ENCODE measurements around the gene LAMP1. TPM values are rescaled to one million over a fixed set of nuclear protein-coding genes. Genes with fewer than 3 reads are reported as not detected.
"Not testable (repeated sequence)": the region's sequence is repeated elsewhere in the genome, so short reads cannot be mapped to it uniquely, and the experiment has no call there.

The LAMP1 gene
- total RNA-seq, 2 experiments from 2014 or later = 12.2 to 24.6 TPM

DNA sequence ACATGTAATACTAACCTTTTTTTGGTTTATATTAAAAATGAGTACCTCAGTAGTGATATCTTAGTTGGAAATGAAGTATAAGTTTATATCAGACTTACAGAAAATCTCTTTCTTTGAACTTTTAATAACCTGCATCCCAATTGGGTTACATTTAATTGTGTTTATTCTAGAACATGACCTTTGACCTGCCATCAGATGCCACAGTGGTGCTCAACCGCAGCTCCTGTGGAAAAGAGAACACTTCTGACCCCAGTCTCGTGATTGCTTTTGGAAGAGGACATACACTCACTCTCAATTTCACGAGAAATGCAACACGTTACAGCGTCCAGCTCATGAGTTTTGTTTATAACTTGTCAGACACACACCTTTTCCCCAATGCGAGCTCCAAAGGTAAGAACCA, 12.4 kb downstream of the LAMP1 start:
- no peak for TF ChIP-seq EZH2phosphoT487 (IDR thresholded peaks at IDR 0.05; ENCODE audit: borderline replicate concordance, low read depth, low read length)
- H2AFZ ChIP-seq (ENCODE audit: low read length) = no peak overlapping the region
- no peak overlapping the region for H3K27ac ChIP-seq (ENCODE audit: low read depth, low read length, poor library complexity, severe bottlenecking)
- no peaks in the 10 kb centered on the region for H3K4me1 ChIP-seq (ENCODE audit: insufficient read depth, low read length, poor library complexity, severe bottlenecking)
- no peak for DNase-seq (ENCODE audit: low spot score)
- H3K9me3 ChIP-seq (ENCODE audit: low read length) = no peaks in the 10 kb centered on the region
- H4K20me1 ChIP-seq (ENCODE audit: insufficient read depth, low read length) = no peaks in the 10 kb centered on the region
- H3K79me2 ChIP-seq (ENCODE audit: insufficient read depth, low read depth, low read length) = no peaks in the 10 kb centered on the region
- CTCF ChIA-PET (ENCODE audit: unreplicated experiment) = no interaction called here
- H3K9me2 ChIP-seq (ENCODE audit: insufficient read depth, low read length) = no peaks in the 10 kb centered on the region
- no peak overlapping the region for H3K4me3 ChIP-seq (ENCODE audit: low read depth, low read length, poor library complexity, severe bottlenecking)
- no TSS peak for BruUV-seq (replicated peaks)
- POLR2A ChIA-PET = no interaction called here
- H3K4me2 ChIP-seq (ENCODE audit: low read length) = no peak overlapping the region
- peaks cover 17% of the 10 kb centered on the region for H3K36me3 ChIP-seq (ENCODE audit: insufficient read depth, low read length)
- intact Hi-C loops (cut with micrococcal nuclease; ENCODE audit: unreplicated experiment) = no loop called here

- BruUV-seq (replicated peaks); intact Hi-C loops (cut with micrococcal nuclease; ENCODE audit: unreplicated experiment); H3K4me1 ChIP-seq (ENCODE audit: insufficient read depth, low read length, poor library complexity, severe bottlenecking); CTCF ChIA-PET (ENCODE audit: unreplicated experiment); H3K4me2 ChIP-seq (ENCODE audit: low read length); H4K20me1 ChIP-seq (ENCODE audit: insufficient read depth, low read length); H3K4me3 ChIP-seq (ENCODE audit: low read depth, low read length, poor library complexity, severe bottlenecking); H2AFZ ChIP-seq (ENCODE audit: low read length); H3K79me2 ChIP-seq (ENCODE audit: insufficient read depth, low read depth, low read length); DNase-seq (ENCODE audit: low spot score); POLR2A ChIA-PET; H3K27ac ChIP-seq (ENCODE audit: low read depth, low read length, poor library complexity, severe bottlenecking); H3K9me3 ChIP-seq (ENCODE audit: low read length); H3K9me2 ChIP-seq (ENCODE audit: insufficient read depth, low read length): not testable (repeated sequence)
- peaks cover 16% of the 10 kb centered on the region for H3K36me3 ChIP-seq (ENCODE audit: insufficient read depth, low read length)
Observed at GRCh38 chr13:113314112-113314511, 17.1 kb downstream of the LAMP1 start.

- H2AFZ ChIP-seq (ENCODE audit: low read length); DNase-seq (ENCODE audit: low spot score); H4K20me1 ChIP-seq (ENCODE audit: insufficient read depth, low read length); H3K9me3 ChIP-seq (ENCODE audit: low read length); H3K4me2 ChIP-seq (ENCODE audit: low read length); BruUV-seq (replicated peaks); H3K79me2 ChIP-seq (ENCODE audit: insufficient read depth, low read depth, low read length); CTCF ChIA-PET (ENCODE audit: unreplicated experiment); H3K4me1 ChIP-seq (ENCODE audit: insufficient read depth, low read length, poor library complexity, severe bottlenecking); intact Hi-C loops (cut with micrococcal nuclease; ENCODE audit: unreplicated experiment); H3K9me2 ChIP-seq (ENCODE audit: insufficient read depth, low read length); H3K27ac ChIP-seq (ENCODE audit: low read depth, low read length, poor library complexity, severe bottlenecking); H3K4me3 ChIP-seq (ENCODE audit: low read depth, low read length, poor library complexity, severe bottlenecking); POLR2A ChIA-PET; H3K36me3 ChIP-seq (ENCODE audit: insufficient read depth, low read length): not testable (repeated sequence)
Observed at GRCh38 chr13:113314895-113315470, 17.9 kb downstream of the LAMP1 start.

GRCh38 chr13:113315992-113316391, 19.0 kb downstream of the LAMP1 start:
- Histone ChIP-seq H2AFZ (ENCODE audit: low read length) (no peak overlapping the region), H3K27ac (ENCODE audit: low read depth, low read length, poor library complexity, severe bottlenecking) (no peak overlapping the region), H3K36me3 (ENCODE audit: insufficient read depth, low read length) (peaks cover 6% of the 10 kb centered on the region), H3K4me2 (ENCODE audit: low read length) (no peak overlapping the region), H3K4me1 (ENCODE audit: insufficient read depth, low read length, poor library complexity, severe bottlenecking) (no peaks in the 10 kb centered on the region), H3K79me2 (ENCODE audit: insufficient read depth, low read depth, low read length) (no peaks in the 10 kb centered on the region), H3K9me2 (ENCODE audit: insufficient read depth, low read length) (no peaks in the 10 kb centered on the region), H4K20me1 (ENCODE audit: insufficient read depth, low read length) (no peaks in the 10 kb centered on the region), H3K4me3 (ENCODE audit: low read depth, low read length, poor library complexity, severe bottlenecking) (no peak overlapping the region), H3K9me3 (ENCODE audit: low read length) (no peaks in the 10 kb centered on the region)
- CTCF ChIA-PET (ENCODE audit: unreplicated experiment) = no interaction called here
- no TSS peak for BruUV-seq (replicated peaks)
- no peak for TF ChIP-seq CTCF (conservative IDR thresholded peaks at IDR 0.05; ENCODE audit: low read length)
- DNase-seq (ENCODE audit: low spot score) = no peak
- POLR2A ChIA-PET = no interaction called here
- intact Hi-C loops (cut with micrococcal nuclease; ENCODE audit: unreplicated experiment) = no loop called here

Data from OCI-LY7 (cell line).